NCI-H446 (cell line): ENCODE data around the gene PSMB9.

Source experiments
- DNase-seq, 2 experiments: peaks; one replicate each; lab custom pipeline; 2025; lab: John Stamatoyannopoulos, UW

The PSMB9 gene

DNA sequence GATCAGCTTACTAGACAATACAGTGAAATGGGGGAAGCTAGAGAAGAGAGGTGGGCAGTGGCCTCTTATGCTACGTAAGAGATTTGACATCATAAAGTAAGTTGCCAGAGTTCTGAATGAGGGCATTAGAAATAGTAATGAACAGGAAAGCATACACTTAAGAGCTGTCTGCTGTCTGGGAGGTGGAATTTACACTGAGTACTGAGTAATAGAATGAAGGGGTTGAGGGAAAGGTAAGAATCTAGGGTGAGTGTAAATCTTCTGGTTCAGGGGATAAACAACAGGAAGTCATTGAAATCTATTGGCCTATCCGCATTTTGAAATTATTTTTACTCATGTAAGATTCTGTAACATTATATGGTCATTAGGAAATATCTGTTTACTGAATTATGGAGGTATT, 51.1 kb downstream of the PSMB9 start:
- no peak for DNase-seq

DNA sequence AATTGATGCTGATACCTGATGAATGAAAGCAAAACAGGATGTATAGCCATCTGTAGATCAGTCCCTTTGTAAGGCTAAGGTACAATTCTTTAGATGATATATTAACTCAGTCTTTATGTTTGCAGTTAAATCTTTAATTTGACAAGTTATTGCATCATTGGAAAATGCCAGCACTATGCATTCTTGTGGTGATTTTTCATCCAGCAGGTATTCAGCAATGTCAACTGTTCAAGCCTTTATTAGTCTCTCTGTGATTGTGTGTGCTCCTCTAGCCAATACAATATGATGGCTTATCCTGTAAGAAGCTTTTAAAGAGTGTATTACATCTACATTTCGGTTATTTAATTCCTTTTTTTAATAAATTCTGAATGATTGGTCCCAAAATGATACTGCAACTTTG, 52.5 kb downstream of the PSMB9 start:
- no peak for DNase-seq

DNA sequence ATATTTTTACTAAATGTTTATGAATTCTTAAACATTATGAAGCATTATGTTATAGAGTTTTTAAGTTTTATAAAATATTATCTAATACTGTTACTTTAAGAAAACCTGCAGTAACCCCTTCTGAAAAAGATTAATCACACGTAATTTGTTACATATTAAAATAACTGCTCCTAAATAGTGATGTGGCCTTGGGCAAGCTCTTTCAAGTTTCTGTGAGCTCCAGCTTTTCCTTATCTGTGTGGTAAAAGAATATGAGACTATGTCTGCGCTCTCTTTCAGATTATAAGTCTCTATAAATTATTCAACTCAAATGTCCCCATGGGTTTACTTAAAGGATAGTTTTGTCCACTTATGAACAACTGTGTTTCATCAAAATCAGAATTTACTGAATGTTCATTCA, 54.9 kb downstream of the PSMB9 start:
- DNase-seq, result no peak
